ENCODE measurements around the gene CSK.

CSK gene

GRCh38 chr15:74839526-74840395 lies 57.9 kb downstream of the CSK start:
- FAIRE-seq (no peak), DNase-seq (ENCODE audit: insufficient read length, low spot score) (no peak)

- DNase-seq (ENCODE audit: insufficient read length, low spot score) (no peak), FAIRE-seq (no peak)
Observed at GRCh38 chr15:74840851-74841775, 59.2 kb downstream of the CSK start.

- DNase-seq (ENCODE audit: insufficient read length, low spot score), result no peak
- FAIRE-seq, result no peak
Observed at GRCh38 chr15:74841891-74842373, 60.1 kb downstream of the CSK start.

GRCh38 chr15:74842581-74843444 lies 60.9 kb downstream of the CSK start, which contains the start of gene ULK3:
Gene ULK3 (minus strand): TSS chr15:74843156. CDS start chr15:74843105, 51 bp downstream.
- FAIRE-seq (peak; percentile 93), DNase-seq (ENCODE audit: insufficient read length, low spot score) (peak; percentile 97)

- DNase-seq (ENCODE audit: insufficient read length, low spot score) (no peak), FAIRE-seq (no peak)
Observed at GRCh38 chr15:74843445-74843828, 61.6 kb downstream of the CSK start.

GRCh38 chr15:74843891-74844299 lies 62.0 kb downstream of the CSK start:
- FAIRE-seq (no peak), DNase-seq (ENCODE audit: insufficient read length, low spot score) (no peak)

- DNase-seq (ENCODE audit: insufficient read length, low spot score) (no peak), FAIRE-seq (no peak)
Observed at GRCh38 chr15:74844319-74845207, 62.7 kb downstream of the CSK start.

- DNase-seq (ENCODE audit: insufficient read length, low spot score) (no peak), FAIRE-seq (no peak)
Observed at GRCh38 chr15:74845208-74845568, 63.3 kb downstream of the CSK start.

- DNase-seq (ENCODE audit: insufficient read length, low spot score) (no peak), FAIRE-seq (no peak)
Observed at GRCh38 chr15:74845581-74845980, 63.7 kb downstream of the CSK start.

GRCh38 chr15:74847432-74847831 lies 65.6 kb downstream of the CSK start:
- DNase-seq (ENCODE audit: insufficient read length, low spot score), result no peak
- no peak for FAIRE-seq

- DNase-seq (ENCODE audit: insufficient read length, low spot score), result no peak
- no peak for FAIRE-seq
Observed at GRCh38 chr15:74850393-74850792, 68.5 kb downstream of the CSK start.

- DNase-seq (ENCODE audit: insufficient read length, low spot score) (no peak), FAIRE-seq (no peak)
Observed at GRCh38 chr15:74851960-74852359, 70.1 kb downstream of the CSK start.
